RWPE2 (cell line): Measurements from ENCODE around the gene HS3ST3A1.

Source experiments
- ATAC-seq: fragments of 200-7000 bp; cut with Tn5 transposase; 3 replicates; pipeline ENCODE4 v1.9.1; 2021; ENCODE audit warnings: low read depth
- DNase-seq: peaks from one replicate; pipeline ENCODE4 v3.0.0-alpha.2; 2020; ENCODE audit warnings: low spot score
- H3K27ac ChIP-seq: fragments of 450-650 bp; 2 replicates; pipeline ENCODE4 v1.5.1; 2017; ENCODE audit warnings: mild to moderate bottlenecking; ENCODE audit not compliant: poor library complexity, severe bottlenecking
- H3K27me3 ChIP-seq: fragments of 250-450 bp; sonication (Bioruptor Pico); 2 replicates; pipeline ENCODE4 v1.5.1; 2021; ENCODE audit warnings: mild to moderate bottlenecking, moderate library complexity; ENCODE audit not compliant: insufficient read depth, poor library complexity, severe bottlenecking
- H3K36me3 ChIP-seq: fragments of 250-450 bp; sonication (Bioruptor Pico); 2 replicates; pipeline ENCODE4 v1.5.1; 2020; ENCODE audit warnings: low read depth, mild to moderate bottlenecking, moderate library complexity
- H3K4me1 ChIP-seq: fragments of 250-450 bp; sonication (Bioruptor Pico); 2 replicates; pipeline ENCODE4 v1.5.1; 2021; ENCODE audit warnings: mild to moderate bottlenecking, moderate library complexity; ENCODE audit not compliant: insufficient read depth, poor library complexity, severe bottlenecking
- H3K4me3 ChIP-seq: fragments of 250-450 bp; sonication (Bioruptor Pico); 2 replicates; pipeline ENCODE4 v1.5.1; 2021; ENCODE audit warnings: mild to moderate bottlenecking, moderate library complexity; ENCODE audit not compliant: severe bottlenecking
- H3K9me3 ChIP-seq: fragments of 250-450 bp; sonication (Bioruptor Pico); 2 replicates; pipeline ENCODE4 v1.5.1; 2021; ENCODE audit warnings: mild to moderate bottlenecking, moderate library complexity; ENCODE audit not compliant: severe bottlenecking
- CTCF ChIP-seq: fragments of 450-650 bp; IDR thresholded peaks from one replicate; pipeline ENCODE4 v1.5.1; 2017; ENCODE audit warnings: mild to moderate bottlenecking, moderate library complexity; ENCODE audit not compliant: poor library complexity, severe bottlenecking

HS3ST3A1 gene

GRCh38 chr17:13539421-13539820 is 62.3 kb downstream of the HS3ST3A1 start:
- TF ChIP-seq CTCF: no peak
- no peak overlapping the region for H3K4me3 ChIP-seq
- peaks cover 26% of the 10 kb centered on the region for H3K4me1 ChIP-seq
- H3K36me3 ChIP-seq: no peaks in the 10 kb centered on the region
- no peaks in the 10 kb centered on the region for H3K27me3 ChIP-seq
- no peak for ATAC-seq
- H3K9me3 ChIP-seq: peaks cover 3% of the 10 kb centered on the region
- H3K27ac ChIP-seq: peak overlapping the region; percentile 93
- no peak for DNase-seq

DNA sequence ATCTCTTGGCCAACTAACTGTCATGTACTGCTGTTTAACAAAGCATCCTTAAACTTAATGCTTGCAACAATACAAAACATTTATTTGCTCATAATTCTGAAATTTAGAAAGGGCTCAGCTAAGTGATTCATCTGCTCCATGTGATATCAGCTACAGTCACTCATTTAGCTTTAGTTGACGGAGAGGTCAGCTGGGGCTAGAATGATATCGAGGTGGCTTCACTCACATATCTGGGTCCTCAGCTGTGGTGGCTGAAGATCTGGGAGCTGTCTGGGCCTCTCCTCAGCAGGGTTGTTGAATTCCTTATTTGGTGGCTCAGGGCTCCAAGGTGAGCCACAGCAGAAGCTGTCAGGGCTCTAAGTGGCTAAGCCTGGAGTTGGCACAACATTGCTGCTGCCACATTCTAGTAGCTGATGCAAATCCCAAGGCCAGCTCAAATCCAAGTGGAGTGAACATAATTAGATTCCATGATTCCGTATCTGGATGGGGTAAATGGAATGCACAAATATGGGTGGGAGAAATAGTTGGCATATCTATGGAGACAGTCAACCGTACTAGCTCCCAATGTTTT is 62.8 kb downstream of the HS3ST3A1 start:
- Histone ChIP-seq H3K4me1 (peaks cover 21% of the 10 kb centered on the region), H3K36me3 (no peaks in the 10 kb centered on the region)
- no peak for ATAC-seq

GRCh38 chr17:13537871-13538643 is 63.7 kb downstream of the HS3ST3A1 start:
- Histone ChIP-seq H3K27me3 (no peaks in the 10 kb centered on the region), H3K36me3 (no peaks in the 10 kb centered on the region), H3K4me1 (peaks cover 15% of the 10 kb centered on the region), H3K9me3 (peaks cover 3% of the 10 kb centered on the region), H3K4me3 (no peak overlapping the region), H3K27ac (no peak overlapping the region)
- ATAC-seq (no peak), DNase-seq (no peak)
- no peak for TF ChIP-seq CTCF

More for the DNA sequence above, 62.8 kb downstream of the HS3ST3A1 start:
- Histone ChIP-seq H3K27me3 (no peaks in the 10 kb centered on the region), H3K4me3 (no peak overlapping the region), H3K27ac (no peak overlapping the region), H3K9me3 (peaks cover 3% of the 10 kb centered on the region)
- DNase-seq: no peak
- no peak for TF ChIP-seq CTCF

GRCh38 chr17:13537167-13537731 is 64.5 kb downstream of the HS3ST3A1 start:
- Histone ChIP-seq H3K27ac (no peak overlapping the region), H3K36me3 (no peaks in the 10 kb centered on the region), H3K9me3 (peaks cover 3% of the 10 kb centered on the region), H3K4me3 (no peak overlapping the region), H3K4me1 (peaks cover 15% of the 10 kb centered on the region), H3K27me3 (no peaks in the 10 kb centered on the region)
- DNase-seq (no peak), ATAC-seq (no peak)
- no peak for TF ChIP-seq CTCF
